K562 (cell line): ENCODE results near the gene BANP. TPM values are rescaled to one million over a fixed set of nuclear protein-coding genes. Genes with fewer than 3 reads are reported as not detected.
"Not testable (repeated sequence)": the region's sequence is repeated elsewhere in the genome, so short reads cannot be mapped to it uniquely, and the experiment has no call there.

ENCODE experiments used
- ATAC-seq: fragments of 200-7000 bp; cut with Tn5 transposase; 3 replicates; pipeline ENCODE4 v1.9.1; 2020; ENCODE audit warnings: moderate library complexity
- BruUV-seq: library from RNA; stranded (reverse); fragments of 400-500 nt; replicated peaks from 2 replicates; lab custom pipeline; 2021; lab: Mats Ljungman, UMichigan
- CTCF ChIA-PET: fragments of 300-600 bp; formaldehyde crosslinking; extraction: SDS; loops from one replicate; lab custom pipeline; 2021; ENCODE audit warnings: low intra/inter-chr PET ratio; lab: Yijun Ruan, JAX
- POLR2A ChIA-PET: fragments of 300-600, 350-650 bp; sonication (Branson Sonifier 250); formaldehyde crosslinking; extraction: SDS; loops from one replicate; lab custom pipeline; 2021; ENCODE audit warnings: antibody characterized with exemption, inconsistent platforms; lab: Yijun Ruan, JAX
- DNase-seq, 4 experiments: peaks; one replicate each; pipeline versions ENCODE4 v3.0.0 to v3.0.0-alpha.2; 2011 to 2018; ENCODE audit warnings: low spot score in 3 of 4, mixed read lengths in 3 of 4; ENCODE audit errors: extremely low read depth in 1 of 4
- FAIRE-seq: peaks from 2 replicates; lab custom pipeline; 2011; peaks lifted over from hg19 to GRCh38; lab: Jason Lieb, UNC
- H2AFZ ChIP-seq: 2 replicates; pipeline ENCODE4 v1.6.0; 2011; ENCODE audit warnings: low read depth, low read length, control low read depth, inconsistent platforms
- H3K27ac ChIP-seq: fragments of 200-600 bp; 3 replicates; pipeline ENCODE4 v1.8.0; 2011; ENCODE audit warnings: low read depth, mild to moderate bottlenecking, control low read depth, inconsistent platforms, low read length, moderate library complexity, mixed read lengths; ENCODE audit errors: extremely low read depth
- H3K27me3 ChIP-seq, 2 experiments: fragments of 300-600 bp in 1 of 2; 2 replicates in 1 of 2; 3 replicates in 1 of 2; pipeline versions ENCODE4 v1.6.0 to v1.8.0; 2011; ENCODE audit warnings: inconsistent platforms in 2 of 2, low read length in 2 of 2, mild to moderate bottlenecking in 1 of 2, mixed read lengths in 1 of 2, moderate library complexity in 1 of 2; ENCODE audit not compliant: control insufficient read depth in 2 of 2, insufficient read depth in 2 of 2
- H3K36me3 ChIP-seq: fragments of 300-600 bp; 3 replicates; pipeline ENCODE4 v1.8.0; 2011; ENCODE audit warnings: mild to moderate bottlenecking, low read length, inconsistent platforms; ENCODE audit not compliant: control insufficient read depth, insufficient read depth
- H3K4me1 ChIP-seq, 2 experiments: fragments of 200-600 bp in 1 of 2; replicated peaks in 1 of 2; 2 replicates in 1 of 2; 3 replicates in 1 of 2; pipeline versions ENCODE4 v1.5.1 to v1.8.0; 2011; ENCODE audit warnings: inconsistent platforms in 2 of 2, low read length in 2 of 2, mild to moderate bottlenecking in 1 of 2, mixed read lengths in 1 of 2, moderate library complexity in 1 of 2; ENCODE audit not compliant: control insufficient read depth in 2 of 2, insufficient read depth in 2 of 2
- H3K4me2 ChIP-seq: 2 replicates; pipeline ENCODE4 v1.6.1; 2011; ENCODE audit warnings: low read length, control low read depth, inconsistent platforms, mixed read lengths; ENCODE audit not compliant: insufficient read depth
- H3K4me3 ChIP-seq: fragments of 200-600 bp; sonication (generic), shearing (Covaris generic); 2 replicates; pipeline ENCODE4 v1.5.1; 2016; ENCODE audit warnings: control low read depth, inconsistent platforms
- H3K79me2 ChIP-seq: fragments of 200-600 bp; 3 replicates; pipeline ENCODE4 v1.8.0; 2011; ENCODE audit warnings: low read length, inconsistent platforms; ENCODE audit not compliant: control insufficient read depth, insufficient read depth
- H3K9ac ChIP-seq, 2 experiments: 2 replicates each; pipeline versions ENCODE4 v1.6.0 to v1.6.1; 2011; ENCODE audit warnings: low read depth in 2 of 2, low read length in 2 of 2, control low read depth in 1 of 2, inconsistent platforms in 1 of 2, mild to moderate bottlenecking in 1 of 2, mixed read lengths in 1 of 2; ENCODE audit not compliant: insufficient read depth in 1 of 2
- H3K9me1 ChIP-seq: one replicate; pipeline ENCODE4 v1.6.0; 2011; ENCODE audit warnings: inconsistent platforms, mild to moderate bottlenecking, low read length, moderate library complexity; ENCODE audit not compliant: control insufficient read depth, insufficient read depth
- H3K9me3 ChIP-seq: replicated peaks from 2 replicates; pipeline ENCODE4 v1.5.1; 2011; ENCODE audit warnings: low read depth, low read length, inconsistent platforms; ENCODE audit not compliant: control insufficient read depth, insufficient read depth
- H4K20me1 ChIP-seq: replicated peaks from 2 replicates; pipeline ENCODE4 v1.6.1; 2011; ENCODE audit warnings: low read length, inconsistent platforms, mixed read lengths; ENCODE audit not compliant: control insufficient read depth, insufficient read depth
- BRF1 ChIP-seq: IDR thresholded peaks from 3 replicates; pipeline ENCODE4 v1.6.1; 2011; ENCODE audit warnings: borderline replicate concordance, mild to moderate bottlenecking; ENCODE audit not compliant: insufficient read length; ENCODE audit errors: extremely low read depth
- MTF1 ChIP-seq: fragments of 250-450 bp; sonication (Bioruptor Pico); IDR thresholded peaks from 2 replicates; pipeline ENCODE4 v1.9.0; 2021; ENCODE audit warnings: moderate library complexity, mild to moderate bottlenecking, inconsistent platforms, borderline replicate concordance
- WGBS: fragments of 100-300 bp; shearing (Covaris generic); methylation state at CpG from one replicate; pipeline ENCODE4 v1.1.6; 2016; ENCODE audit warnings: low coverage, mixed read lengths; ENCODE audit not compliant: insufficient coverage; ENCODE audit errors: missing lambda C conversion rate; 5-methylcytosine and 5-hydroxymethylcytosine counted together
- in situ Hi-C: fragments of 300-500 bp; cut with MboI; formaldehyde crosslinking; loops from 4 replicates; pipeline ENCODE4 v1.15.0; 2018; ENCODE audit warnings: inconsistent platforms, mixed read lengths
- intact Hi-C: fragments of 100-400 bp; cut with micrococcal nuclease; formaldehyde crosslinking; loops from 2 replicates; pipeline ENCODE4 v1.14.2; 2022
- polyA plus RNA-seq, 8 experiments: library from polyadenylated mRNA; depleted of rRNA in 4 of 8; stranded (reverse) in 5 of 8; unstranded in 3 of 8; fragments of >200 nt; fragmentation: Nextera tagmentation in 2 of 8; fragmentation: Illumina TruSeq in 1 of 8; extraction: Ambion mirVana in 2 of 8; extraction: Trizol in 1 of 8; gene quantifications; 2 replicates each; pipeline versions ENCODE4 v1.2.1 to v1.2.3, GENCODE V29; 2011 to 2014; ENCODE audit warnings: inconsistent platforms in 1 of 8, missing spikeins in 1 of 8
- total RNA-seq, 7 experiments: library from RNA; depleted of rRNA in 6 of 7; stranded (reverse); fragments of >200 nt in 6 of 7; fragmentation: Illumina TruSeq in 2 of 7; extraction: Trizol in 2 of 7; gene quantifications; 2 replicates each; pipeline versions ENCODE4 v1.2.1 to v1.2.3, GENCODE V29; 2011 to 2021; ENCODE audit warnings: low replicate concordance in 1 of 7

The BANP gene
- total and polyA plus RNA-seq, 9 of the 15 experiments (the other 6 are each of a cell fraction or from before 2014, with no cell fraction given) = 4.6 to 22.1 (median 15.6) TPM

GRCh38 chr16:88030498-88030897, 79.3 kb downstream of the BANP start:
- in situ Hi-C loops = no loop called here
- ChIA-PET POLR2A (interaction anchor here (0.7 kb wide), 1 partner anchor 74 kb away, joined by 3 read pairs; no protein-coding TSS in a partner anchor), CTCF (no interaction called here)
- Histone ChIP-seq H3K27me3 (no peaks in the 10 kb centered on the region), H3K9me3 (no peaks in the 10 kb centered on the region), H3K9me1 (no peaks in the 10 kb centered on the region), H3K4me2 (no peak overlapping the region), H3K36me3 (peaks cover 9% of the 10 kb centered on the region; the same call in 2 of the 3 replicates), H3K79me2 (no peaks in the 10 kb centered on the region), H2AFZ (no peak overlapping the region), H3K27ac (no peak overlapping the region), H3K9ac (no peak overlapping the region), H3K4me3 (no peak overlapping the region), H3K4me1 (no peaks in the 10 kb centered on the region), H4K20me1 (0 out of 2 replicates have a peak, but pooled peaks cover 3% of the 10 kb centered on the region)
- BruUV-seq = no TSS peak
- intact Hi-C loops = no loop called here
- TF ChIP-seq BRF1 = no peak
- no peak for TF ChIP-seq MTF1 (CRISPR knock-in tag)
- no peak; the same call in 2 of the 3 replicates for ATAC-seq
- no peak for FAIRE-seq
- WGBS = 83% methylated on average over 8 of the region's 8 CpGs
- DNase-seq = no peak

DNA sequence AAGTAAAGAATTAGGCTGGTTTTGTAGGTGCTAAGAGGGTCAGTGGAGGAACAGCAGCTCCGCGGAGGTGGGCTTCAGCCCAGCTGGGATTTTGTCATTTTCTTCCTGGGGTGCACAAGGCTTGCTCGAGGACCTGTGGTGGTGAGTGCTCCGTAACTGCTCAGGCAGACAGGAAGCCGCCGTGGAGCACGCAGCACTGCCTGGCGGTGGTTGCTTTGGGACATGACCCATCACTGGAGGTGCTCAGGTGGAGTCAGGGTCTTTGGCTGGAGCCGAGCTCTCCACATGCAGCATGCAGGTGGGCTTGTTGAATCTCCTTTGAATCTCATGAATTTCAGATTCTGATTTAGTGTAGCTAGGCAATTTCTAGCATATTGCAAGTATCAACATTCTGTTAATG, 79.7 kb downstream of the BANP start:
- intact Hi-C loops, H4K20me1 ChIP-seq, H3K4me3 ChIP-seq, H3K9ac ChIP-seq, ATAC-seq, H3K27me3 ChIP-seq, DNase-seq, H3K9me1 ChIP-seq, BruUV-seq, H3K79me2 ChIP-seq, H3K9me3 ChIP-seq, CTCF ChIA-PET, H3K4me1 ChIP-seq, in situ Hi-C loops, FAIRE-seq, H3K27ac ChIP-seq, H3K4me2 ChIP-seq, H2AFZ ChIP-seq: not testable (repeated sequence)
- H3K36me3 ChIP-seq = peaks cover 12% of the 10 kb centered on the region; the same call in 2 of the 3 replicates
- WGBS = 87% methylated on average over 9 of the region's 9 CpGs
- POLR2A ChIA-PET = interaction anchor here (0.7 kb wide), 1 partner anchor 75 kb away, joined by 3 read pairs; no protein-coding TSS in a partner anchor

GRCh38 chr16:88033003-88033740, 81.9 kb downstream of the BANP start:
- WGBS = 88% methylated on average over 21 of the region's 30 CpGs
- H3K36me3 ChIP-seq, POLR2A ChIA-PET: not testable (repeated sequence)

More at GRCh38 chr16:88033003-88033740, 81.9 kb downstream of the BANP start:
- H3K27me3 ChIP-seq, CTCF ChIA-PET, H3K4me3 ChIP-seq, BruUV-seq, ATAC-seq, intact Hi-C loops, DNase-seq, FAIRE-seq, H2AFZ ChIP-seq, H3K4me2 ChIP-seq, H4K20me1 ChIP-seq, H3K4me1 ChIP-seq, in situ Hi-C loops, H3K27ac ChIP-seq, H3K79me2 ChIP-seq, H3K9me1 ChIP-seq, H3K9me3 ChIP-seq, H3K9ac ChIP-seq: not testable (repeated sequence)
